Measurements from ENCODE around the gene NSD1.

DNA sequence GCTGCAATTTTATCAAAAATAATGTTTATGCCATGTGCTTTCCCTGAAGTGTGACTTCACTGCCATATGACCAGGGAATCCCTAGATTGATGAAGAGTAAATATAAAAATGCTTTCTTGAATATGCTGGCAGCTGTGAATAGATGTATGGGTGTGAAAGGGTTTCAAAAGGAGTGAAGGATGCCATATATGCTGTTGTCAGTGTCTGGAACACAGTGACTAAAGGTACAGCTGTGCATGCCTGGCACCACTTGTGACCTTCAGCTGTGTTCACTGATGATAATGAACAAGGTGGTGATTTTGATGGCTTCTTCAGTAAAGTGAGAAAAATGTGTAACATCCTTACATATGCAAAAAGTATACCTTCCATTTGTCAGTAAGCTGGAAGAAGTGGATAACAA, 100.2 kb downstream of the NSD1 start:
- TF ChIP-seq CTCF (IDR thresholded peaks at IDR 0.05; ENCODE audit: insufficient read depth, low read length), result no peak
- TF ChIP-seq POLR2AphosphoS5 (IDR thresholded peaks at IDR 0.05; ENCODE audit: low read depth), result no peak
- TF ChIP-seq GABPA (IDR thresholded peaks at IDR 0.05; ENCODE audit: low read depth), result no peak
- TF ChIP-seq REST (IDR thresholded peaks at IDR 0.05; ENCODE audit: insufficient replicate concordance, low read depth), result no peak
- TF ChIP-seq SPI1 (IDR thresholded peaks at IDR 0.05; ENCODE audit: borderline replicate concordance, low read depth), result no peak
